ENCODE data around the gene CAMTA1. TPM values are rescaled to one million over a fixed set of nuclear protein-coding genes. Genes with fewer than 3 reads are reported as not detected.
"Not testable (repeated sequence)": the region's sequence is repeated elsewhere in the genome, so short reads cannot be mapped to it uniquely, and the experiment has no call there.

Gene CAMTA1
- total RNA-seq, 1 donor from 2014 or later: 77.6 TPM

DNA sequence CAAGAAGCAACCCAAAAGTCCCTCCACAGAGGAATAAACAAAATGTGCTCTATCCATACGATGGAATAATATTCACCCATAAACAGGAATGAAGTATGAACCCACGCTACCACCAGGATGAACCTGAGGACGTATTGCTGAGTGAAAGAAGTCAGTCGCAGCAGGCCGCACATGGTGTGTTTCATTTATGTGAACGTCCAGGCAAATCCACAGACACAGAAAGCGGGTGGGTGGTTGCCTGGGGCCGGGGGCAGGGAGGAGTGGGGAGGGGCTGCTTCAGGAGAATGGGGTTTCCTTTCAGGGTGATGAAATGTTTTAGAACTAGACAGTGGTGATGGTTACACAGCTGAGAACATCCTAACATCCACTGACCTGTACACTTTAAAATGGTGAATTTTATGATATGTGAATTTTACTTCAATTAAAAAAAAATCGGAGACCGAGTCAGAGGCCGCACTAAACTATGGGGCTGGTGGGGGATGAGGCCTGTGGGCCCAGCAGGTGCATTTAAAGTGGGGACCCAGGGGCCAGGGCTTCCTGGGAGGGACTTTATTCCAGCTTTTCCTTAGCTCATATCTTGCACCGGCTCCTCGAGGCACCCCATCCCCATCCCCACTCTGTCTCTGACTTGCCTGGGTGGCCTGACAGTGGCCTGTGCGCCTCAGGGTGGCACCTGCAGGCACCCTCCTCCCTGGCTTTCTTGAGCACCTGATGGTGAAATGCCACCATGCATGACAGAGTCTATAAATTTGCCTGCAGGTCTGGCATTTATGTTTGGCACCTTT, 593.3 kb downstream of the CAMTA1 start:
- H3K79me2 ChIP-seq (ENCODE audit: insufficient read depth, low read length): no peaks in the 10 kb centered on the region
- H3K27me3 ChIP-seq (ENCODE audit: insufficient read depth, low read length): no peaks in the 10 kb centered on the region
- H3K4me3 ChIP-seq (ENCODE audit: insufficient read depth, low read depth, low read length): no peak overlapping the region
- no peaks in the 10 kb centered on the region for H3K9me3 Mint-ChIP-seq (ENCODE audit: unreplicated experiment)
- no peaks in the 10 kb centered on the region for H4K20me1 ChIP-seq (ENCODE audit: insufficient read depth, low read length)
- peaks cover 4% of the 10 kb centered on the region for H3K27me3 Mint-ChIP-seq (ENCODE audit: low read depth, unreplicated experiment)
- DNase-seq (ENCODE audit: low read depth) (no peak), FAIRE-seq (no peak)
- H3K4me3 Mint-ChIP-seq (ENCODE audit: unreplicated experiment): no peak overlapping the region
- H3K27ac Mint-ChIP-seq (ENCODE audit: unreplicated experiment): no peak overlapping the region
- H3K9ac ChIP-seq (ENCODE audit: low read length): no peak overlapping the region
- peaks cover 13% of the 10 kb centered on the region for H3K4me1 ChIP-seq (ENCODE audit: insufficient read depth, low read length)
- H3K36me3 Mint-ChIP-seq (ENCODE audit: low read depth, unreplicated experiment): no peaks in the 10 kb centered on the region
- H3K27ac ChIP-seq (ENCODE audit: low read depth, low read length): no peak overlapping the region
- H3K4me2 ChIP-seq (ENCODE audit: low read length): no peak overlapping the region
- no peak for TF ChIP-seq EZH2 (IDR thresholded peaks at IDR 0.05; ENCODE audit: insufficient read depth, low read length)
- no peak for TF ChIP-seq CTCF (IDR thresholded peaks at IDR 0.05; ENCODE audit: insufficient read depth, low read depth, low read length)
- no peaks in the 10 kb centered on the region for H3K36me3 ChIP-seq (ENCODE audit: insufficient read depth, low read length)
- no peaks in the 10 kb centered on the region for H3K9me3 ChIP-seq (ENCODE audit: insufficient read depth, low read depth, low read length)
- no peak overlapping the region for H2AFZ ChIP-seq (ENCODE audit: low read depth, low read length)
- peaks cover 14% of the 10 kb centered on the region for H3K4me1 Mint-ChIP-seq (ENCODE audit: low read depth, unreplicated experiment)

DNA sequence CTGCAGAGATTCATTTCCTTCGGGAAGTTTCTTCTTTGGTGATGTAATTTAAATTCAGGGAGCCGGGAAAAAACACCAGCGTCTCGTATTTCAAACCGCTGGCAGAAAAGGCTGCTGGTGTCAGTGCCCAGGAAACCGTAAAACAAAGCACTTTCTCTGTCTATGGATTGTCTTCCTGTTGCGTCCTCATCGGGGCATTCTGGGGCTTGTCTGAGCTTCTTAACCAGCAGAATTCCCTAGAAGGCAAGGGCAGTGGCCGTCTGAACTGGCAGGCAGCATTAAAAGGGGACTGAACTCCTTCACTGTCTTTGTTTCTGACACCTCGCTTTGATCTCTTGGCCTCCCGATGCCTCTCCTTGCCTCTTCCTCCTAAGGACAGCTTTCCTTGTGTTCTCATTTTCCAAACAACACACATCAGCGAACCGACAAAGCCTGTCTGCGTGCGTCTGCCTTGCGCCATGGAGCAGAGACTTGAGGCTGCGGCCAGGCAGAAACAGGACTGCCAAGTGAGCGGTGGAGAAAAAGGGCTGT, 594.3 kb downstream of the CAMTA1 start:
- peak; percentile 84 for DNase-seq (ENCODE audit: low read depth)
- no peaks in the 10 kb centered on the region for H4K20me1 ChIP-seq (ENCODE audit: insufficient read depth, low read length)
- no peak for TF ChIP-seq EZH2 (IDR thresholded peaks at IDR 0.05; ENCODE audit: insufficient read depth, low read length)
- H3K27ac ChIP-seq (ENCODE audit: low read depth, low read length): peak overlapping the region; percentile 74
- Mint-ChIP-seq H3K9me3 (ENCODE audit: unreplicated experiment) (no peaks in the 10 kb centered on the region), H3K4me3 (ENCODE audit: unreplicated experiment) (peak overlapping the region; percentile 51), H3K36me3 (ENCODE audit: low read depth, unreplicated experiment) (no peaks in the 10 kb centered on the region), H3K4me1 (ENCODE audit: low read depth, unreplicated experiment) (peaks cover 14% of the 10 kb centered on the region), H3K27ac (ENCODE audit: unreplicated experiment) (peak overlapping the region; percentile 92), H3K27me3 (ENCODE audit: low read depth, unreplicated experiment) (peaks cover 8% of the 10 kb centered on the region)
- no peaks in the 10 kb centered on the region for H3K9me3 ChIP-seq (ENCODE audit: insufficient read depth, low read depth, low read length)
- H2AFZ ChIP-seq (ENCODE audit: low read depth, low read length): peak overlapping the region; percentile 83
- H3K4me1 ChIP-seq (ENCODE audit: insufficient read depth, low read length): peaks cover 8% of the 10 kb centered on the region
- H3K36me3 ChIP-seq (ENCODE audit: insufficient read depth, low read length): no peaks in the 10 kb centered on the region
- H3K4me3 ChIP-seq (ENCODE audit: insufficient read depth, low read depth, low read length): peak overlapping the region; percentile 15
- no peaks in the 10 kb centered on the region for H3K79me2 ChIP-seq (ENCODE audit: insufficient read depth, low read length)
- peak overlapping the region; percentile 79 for H3K9ac ChIP-seq (ENCODE audit: low read length)
- H3K27me3 ChIP-seq (ENCODE audit: insufficient read depth, low read length): no peaks in the 10 kb centered on the region
- FAIRE-seq: no peak
- H3K4me2 ChIP-seq (ENCODE audit: low read length): peak overlapping the region; percentile 82

GRCh38 chr1:7380068-7380467, 594.8 kb downstream of the CAMTA1 start:
- peak overlapping the region; percentile 83 for H2AFZ ChIP-seq (ENCODE audit: low read depth, low read length)
- H3K4me3 Mint-ChIP-seq (ENCODE audit: unreplicated experiment): not testable (repeated sequence)

More at GRCh38 chr1:7380068-7380467, 594.8 kb downstream of the CAMTA1 start:
- not testable (repeated sequence) for H3K36me3 Mint-ChIP-seq (ENCODE audit: low read depth, unreplicated experiment); H3K9me3 Mint-ChIP-seq (ENCODE audit: unreplicated experiment); H3K36me3 ChIP-seq (ENCODE audit: insufficient read depth, low read length); H3K4me1 ChIP-seq (ENCODE audit: insufficient read depth, low read length); H3K79me2 ChIP-seq (ENCODE audit: insufficient read depth, low read length); H3K9me3 ChIP-seq (ENCODE audit: insufficient read depth, low read depth, low read length); H3K27me3 Mint-ChIP-seq (ENCODE audit: low read depth, unreplicated experiment); H4K20me1 ChIP-seq (ENCODE audit: insufficient read depth, low read length); H3K4me3 ChIP-seq (ENCODE audit: insufficient read depth, low read depth, low read length); H3K27me3 ChIP-seq (ENCODE audit: insufficient read depth, low read length); DNase-seq (ENCODE audit: low read depth); FAIRE-seq
- Histone ChIP-seq H3K4me2 (ENCODE audit: low read length) (peak overlapping the region; percentile 82), H3K9ac (ENCODE audit: low read length) (peak overlapping the region; percentile 79), H3K27ac (ENCODE audit: low read depth, low read length) (peak overlapping the region; percentile 74)
- H3K27ac Mint-ChIP-seq (ENCODE audit: unreplicated experiment): peak overlapping the region; percentile 92
- peaks cover 14% of the 10 kb centered on the region for H3K4me1 Mint-ChIP-seq (ENCODE audit: low read depth, unreplicated experiment)

Measured in astrocyte (in vitro differentiated cells and primary cell).